Stomach (tissue), 9 donors: Measurements from ENCODE around the gene ANKRD33B. TPM values are rescaled to one million over a fixed set of nuclear protein-coding genes. Genes with fewer than 3 reads are reported as not detected.

Experiments used
- DNase-seq, 2 donors: peaks; one replicate each; pipeline versions ENCODE4 v3.0.0 to v3.0.0-alpha.2; 2013 to 2019
- H3K27ac ChIP-seq, 5 donors: fragments of 200-600 bp in 4 of 5; sonication (generic) in 4 of 5; one replicate each; pipeline ENCODE4 v1.5.1; 2013 to 2019; ENCODE audit warnings: mild to moderate bottlenecking in 1 of 5, moderate library complexity in 1 of 5
- H3K27me3 ChIP-seq, 3 donors: fragments of 200-600 bp; sonication (generic); one replicate each; pipeline ENCODE4 v1.5.1; 2017 to 2019; ENCODE audit warnings: mixed run types in 1 of 3
- H3K36me3 ChIP-seq, 4 donors: fragments of 200-600 bp; sonication (generic); 1 replicate in 3 of 4; 2 replicates in 1 of 4; pipeline ENCODE4 v1.5.1; 2016 to 2019
- H3K4me1 ChIP-seq, 4 donors: fragments of 200-600 bp; sonication (generic); one replicate each; pipeline ENCODE4 v1.5.1; 2016 to 2019
- H3K4me3 ChIP-seq, 4 donors: fragments of 200-600 bp; sonication (generic) in 3 of 4; one replicate each; pipeline ENCODE4 v1.5.1; 2016 to 2019; ENCODE audit warnings: mild to moderate bottlenecking in 1 of 4
- H3K9me3 ChIP-seq, 4 donors: fragments of 200-600 bp; sonication (generic); one replicate each; pipeline ENCODE4 v1.5.1; 2016 to 2019
- EP300 ChIP-seq: sonication (generic); formaldehyde crosslinking; IDR thresholded peaks from one replicate; pipeline ENCODE4 v1.6.1; 2017; ENCODE audit warnings: antibody characterized with exemption
- POLR2A ChIP-seq, 4 donors: fragments of 450-650 bp; IDR thresholded peaks; one replicate each; pipeline ENCODE4 v1.6.1; 2016; ENCODE audit warnings: antibody characterized with exemption in 4 of 4, control low read depth in 2 of 4, mild to moderate bottlenecking in 1 of 4, moderate library complexity in 1 of 4
- POLR2AphosphoS5 ChIP-seq, 3 donors: sonication (generic); formaldehyde crosslinking; IDR thresholded peaks; one replicate each; pipeline ENCODE4 v1.6.1; 2016; ENCODE audit warnings: antibody characterized with exemption in 3 of 3
- WGBS, 5 donors: extraction: QIAGEN DNeasy Blood & Tissue Kit in 3 of 5; methylation state at CpG; one replicate each; pipeline versions ENCODE4 v1.1.5 to v1.1.7; 2013 to 2018; 5-methylcytosine and 5-hydroxymethylcytosine counted together
- intact Hi-C: fragments of 100-400 bp; cut with DNase I; formaldehyde crosslinking; loops from one replicate; pipeline ENCODE4 v1.15.1; 2023; ENCODE audit warnings: low total_unique reads
- polyA plus RNA-seq, 3 donors: library from polyadenylated mRNA; stranded (reverse); fragments of 200-250 nt; gene quantifications; one replicate each; pipeline ENCODE4 v1.2.3, GENCODE V29; 2013
- total RNA-seq, 5 donors: library from RNA; depleted of rRNA; stranded (reverse); fragments of >200 nt; gene quantifications; one replicate each; pipeline versions ENCODE4 v1.1.0 to v1.2.3, GENCODE V29; 2014 to 2016
- TF ChIP-seq, protein P1 (sequence below), 7 experiments: fragments of 450-650 bp in 4 of 7; fragments of 200-600 bp in 3 of 7; sonication (generic) in 3 of 7; IDR thresholded peaks; one replicate each; pipeline ENCODE4 v1.5.1; 2016 to 2019; ENCODE audit warnings: antibody characterized with exemption in 7 of 7, control low read depth in 2 of 7, mild to moderate bottlenecking in 1 of 7
- donor health status: healthy with polysubstance abuse.
- donor health status: Bipolar disorder and iron deficiency.
- donor health status: healthy.

The ANKRD33B gene
- total and polyA plus RNA-seq, 8 donors, result 0.45 to 6.4 (median 1.8) TPM

DNA sequence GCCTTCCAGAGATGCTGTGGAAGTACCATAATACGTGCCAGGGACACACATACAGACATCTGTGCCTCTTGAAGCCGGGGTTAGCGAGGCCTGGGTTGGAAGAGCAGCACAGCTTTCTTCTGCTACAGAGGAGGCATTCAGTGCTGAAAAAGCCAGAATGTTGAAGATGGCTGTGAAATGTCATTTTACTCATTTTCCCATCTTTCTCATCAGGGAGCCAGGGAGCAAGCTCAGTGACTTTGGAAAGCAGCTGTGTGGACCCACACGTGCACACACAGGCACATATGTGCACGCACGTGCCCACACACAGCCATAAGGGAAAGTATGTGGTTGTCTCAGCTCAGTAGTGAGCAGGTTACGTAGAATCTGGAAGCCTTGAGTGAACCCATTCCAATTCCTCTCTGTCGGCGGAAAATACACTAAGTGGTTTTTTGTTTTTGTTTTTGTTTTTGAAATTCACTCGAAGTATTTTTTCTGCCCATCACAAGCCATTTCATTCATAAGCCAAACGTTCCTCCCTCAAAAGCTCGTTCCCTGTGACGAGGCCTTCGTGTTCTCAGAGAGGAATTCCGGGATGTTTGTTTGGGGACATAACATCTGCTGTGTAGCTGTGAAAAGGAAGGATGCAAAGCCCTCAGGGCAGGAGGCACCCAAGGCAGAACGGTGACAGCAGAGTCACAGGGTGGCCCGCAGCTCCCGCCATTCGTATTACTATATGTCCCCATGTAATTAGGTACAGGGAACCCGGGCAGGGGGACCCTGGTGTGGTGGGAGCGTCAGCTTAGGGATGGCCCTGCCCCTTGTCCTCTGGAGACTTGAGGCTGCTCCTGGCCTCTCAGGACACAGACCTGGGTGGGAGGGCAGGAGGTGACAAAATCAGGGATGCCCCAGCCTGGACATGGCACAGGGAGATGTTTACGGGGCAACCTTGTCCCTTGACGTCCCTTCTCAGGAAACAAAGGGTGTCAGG is 29.0 kb upstream of the ANKRD33B start:
- Histone ChIP-seq H3K9me3 (no peaks in the 10 kb centered on the region), H3K4me3 (no peak overlapping the region), H3K36me3 (no peaks in the 10 kb centered on the region), H3K27ac (peak overlapping the region in 1 of 5 donors; percentile 42), H3K4me1 (peaks cover 0 to 35% (median 14%) of the 10 kb centered on the region in 4 donors), H3K27me3 (peaks cover 0 to 34% (median 6%) of the 10 kb centered on the region in 3 donors)
- DNase-seq, result no peak
- intact Hi-C loops, result no loop called here
- WGBS, 5 donors, result 72 to 80% (median 76%) methylated on average over 22 to 23 of the region's 23 CpGs
- TF ChIP-seq, protein P1, sequence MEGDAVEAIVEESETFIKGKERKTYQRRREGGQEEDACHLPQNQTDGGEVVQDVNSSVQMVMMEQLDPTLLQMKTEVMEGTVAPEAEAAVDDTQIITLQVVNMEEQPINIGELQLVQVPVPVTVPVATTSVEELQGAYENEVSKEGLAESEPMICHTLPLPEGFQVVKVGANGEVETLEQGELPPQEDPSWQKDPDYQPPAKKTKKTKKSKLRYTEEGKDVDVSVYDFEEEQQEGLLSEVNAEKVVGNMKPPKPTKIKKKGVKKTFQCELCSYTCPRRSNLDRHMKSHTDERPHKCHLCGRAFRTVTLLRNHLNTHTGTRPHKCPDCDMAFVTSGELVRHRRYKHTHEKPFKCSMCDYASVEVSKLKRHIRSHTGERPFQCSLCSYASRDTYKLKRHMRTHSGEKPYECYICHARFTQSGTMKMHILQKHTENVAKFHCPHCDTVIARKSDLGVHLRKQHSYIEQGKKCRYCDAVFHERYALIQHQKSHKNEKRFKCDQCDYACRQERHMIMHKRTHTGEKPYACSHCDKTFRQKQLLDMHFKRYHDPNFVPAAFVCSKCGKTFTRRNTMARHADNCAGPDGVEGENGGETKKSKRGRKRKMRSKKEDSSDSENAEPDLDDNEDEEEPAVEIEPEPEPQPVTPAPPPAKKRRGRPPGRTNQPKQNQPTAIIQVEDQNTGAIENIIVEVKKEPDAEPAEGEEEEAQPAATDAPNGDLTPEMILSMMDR (IDR thresholded peaks at IDR 0.05), result no peak
- TF ChIP-seq EP300 (no peak), POLR2A (IDR thresholded peaks at IDR 0.05) (no peak), POLR2AphosphoS5 (IDR thresholded peaks at IDR 0.05) (no peak)

DNA sequence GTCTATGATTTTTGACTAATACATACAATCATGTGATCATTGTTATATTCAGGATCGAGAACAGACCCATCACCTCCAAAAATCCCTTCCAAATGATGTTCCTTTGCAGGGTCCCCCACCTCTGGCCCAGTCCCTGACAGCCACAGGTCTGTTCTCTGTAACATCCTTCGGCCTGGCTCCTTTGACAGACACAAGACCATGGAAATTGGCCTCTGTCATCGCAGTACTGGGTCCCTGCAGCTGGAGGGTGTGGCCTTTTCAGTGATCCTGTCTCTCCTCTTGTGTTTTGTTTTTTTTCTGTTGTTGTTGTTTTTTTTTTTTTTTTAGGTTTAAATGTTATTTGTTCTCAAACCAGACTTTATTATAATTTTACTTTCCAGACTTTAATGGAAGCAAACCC is 27.4 kb upstream of the ANKRD33B start:
- Histone ChIP-seq H3K36me3 (no peaks in the 10 kb centered on the region), H3K9me3 (no peaks in the 10 kb centered on the region), H3K4me3 (no peak overlapping the region), H3K4me1 (peaks cover 0 to 35% (median 14%) of the 10 kb centered on the region in 4 donors), H3K27me3 (peaks cover 0 to 34% (median 6%) of the 10 kb centered on the region in 3 donors), H3K27ac (no peak overlapping the region)
- no peak for TF ChIP-seq POLR2A (IDR thresholded peaks at IDR 0.05)
- TF ChIP-seq EP300, result no peak
- TF ChIP-seq, protein P1 (IDR thresholded peaks at IDR 0.05), result no peak
- no peak for TF ChIP-seq POLR2AphosphoS5 (IDR thresholded peaks at IDR 0.05)
- no peak for DNase-seq
- intact Hi-C loops, result no loop called here
- 58 to 78% (median 62%) methylated on average over 3 of the region's 3 CpGs for WGBS, 5 donors

DNA sequence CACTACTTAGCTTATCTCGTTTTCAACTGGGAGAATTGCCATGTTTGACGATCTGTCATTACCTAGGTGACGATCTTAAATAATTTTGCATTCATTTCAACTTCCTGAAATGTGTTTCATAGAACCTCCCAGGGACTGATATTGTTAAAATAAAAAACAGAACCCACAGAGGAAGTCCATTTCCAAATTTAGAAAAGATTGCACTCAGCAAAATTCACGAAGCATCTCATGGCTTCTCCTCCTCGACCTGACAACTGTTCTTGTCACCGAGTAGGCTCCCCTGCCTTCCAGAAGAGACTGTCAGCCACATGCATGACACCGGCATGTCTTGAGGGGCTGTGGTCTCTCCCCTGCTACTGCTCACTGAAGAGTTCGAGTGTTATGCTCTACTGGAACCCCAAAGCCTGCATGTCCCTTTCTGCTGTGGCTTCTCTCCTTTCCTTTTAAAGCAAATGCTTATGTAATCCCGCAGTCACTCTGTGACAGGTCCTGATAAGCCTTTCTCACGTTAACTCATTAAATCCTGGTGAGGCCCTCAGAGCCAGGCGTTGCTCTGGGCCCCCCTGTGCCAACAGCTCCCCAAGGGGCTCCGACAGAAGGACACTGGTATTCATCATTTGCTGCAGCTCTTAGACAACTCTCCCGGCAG is 26.8 kb upstream of the ANKRD33B start:
- no peaks in the 10 kb centered on the region for H3K36me3 ChIP-seq
- no peak for TF ChIP-seq POLR2A (IDR thresholded peaks at IDR 0.05)
- TF ChIP-seq POLR2AphosphoS5 (IDR thresholded peaks at IDR 0.05), result no peak
- TF ChIP-seq, protein P1 (IDR thresholded peaks at IDR 0.05), result no peak
- no peak for TF ChIP-seq EP300
- no peaks in the 10 kb centered on the region for H3K9me3 ChIP-seq
- no peak overlapping the region for H3K27ac ChIP-seq
- H3K27me3 ChIP-seq, result peaks cover 0 to 36% (median 6%) of the 10 kb centered on the region in 3 donors
- no peak overlapping the region for H3K4me3 ChIP-seq
- WGBS, 5 donors, result 15 to 25% (median 18%) methylated on average over 13 of the region's 13 CpGs
- H3K4me1 ChIP-seq, result peaks cover 0 to 35% (median 14%) of the 10 kb centered on the region in 4 donors
- intact Hi-C loops, result no loop called here
- DNase-seq, result no peak

DNA sequence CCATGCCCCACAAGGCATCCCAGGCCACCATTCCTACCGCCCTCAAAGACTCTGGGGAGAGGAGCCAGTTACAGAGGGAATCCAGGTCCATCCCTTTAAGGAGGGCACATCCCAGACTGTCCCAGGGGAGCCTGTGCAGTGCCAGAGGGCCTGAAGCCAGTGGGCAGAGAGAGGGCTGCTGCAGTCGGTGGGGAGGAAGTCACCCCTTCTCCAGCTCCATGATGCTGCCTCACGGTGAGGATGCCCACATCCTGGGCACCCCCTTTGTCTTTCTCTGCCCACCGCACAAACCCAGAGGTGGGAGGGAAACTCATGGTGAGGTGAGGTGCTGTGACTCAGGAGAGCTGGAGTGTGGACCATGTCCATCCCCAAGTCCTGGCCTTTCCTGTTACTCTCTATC is 26.2 kb upstream of the ANKRD33B start:
- WGBS, 5 donors, result 47 to 77% (median 69%) methylated on average over 4 of the region's 4 CpGs
- Histone ChIP-seq H3K27me3 (peaks cover 0 to 40% (median 6%) of the 10 kb centered on the region in 3 donors), H3K4me3 (no peak overlapping the region), H3K9me3 (no peaks in the 10 kb centered on the region), H3K36me3 (no peaks in the 10 kb centered on the region), H3K4me1 (peaks cover 0 to 35% (median 14%) of the 10 kb centered on the region in 4 donors), H3K27ac (no peak overlapping the region)
- TF ChIP-seq POLR2A (IDR thresholded peaks at IDR 0.05) (no peak), EP300 (no peak)
- intact Hi-C loops, result no loop called here
- DNase-seq, result no peak
